GM12878 (cell line): ENCODE measurements around the gene CPNE6. TPM values are rescaled to one million over a fixed set of nuclear protein-coding genes. Genes with fewer than 3 reads are reported as not detected.

Experiments
- ATAC-seq: fragments of 200-7000 bp; cut with Tn5 transposase; 3 replicates; pipeline ENCODE4 v1.9.1; 2020; ENCODE audit warnings: mild to moderate bottlenecking, moderate library complexity
- BruUV-seq: library from RNA; stranded (reverse); fragments of 400-500 nt; replicated peaks from 2 replicates; lab custom pipeline; 2021; lab: Mats Ljungman, UMichigan
- CTCF ChIA-PET: fragments of 300-600 bp; sonication (Branson Sonifier 250); formaldehyde crosslinking; extraction: SDS; loops from one replicate; lab custom pipeline; 2021; ENCODE audit warnings: inconsistent platforms; lab: Yijun Ruan, JAX
- POLR2A ChIA-PET: fragments of 350-600 bp; formaldehyde crosslinking; extraction: SDS; loops from one replicate; lab custom pipeline; 2021; ENCODE audit warnings: inconsistent platforms; lab: Charles Lee
- RAD21 ChIA-PET: fragments of 300-600 bp; sonication (Branson Sonifier 250); formaldehyde crosslinking; loops from one replicate; lab custom pipeline; 2023; ENCODE audit warnings: antibody characterized with exemption; ENCODE audit not compliant: unreplicated experiment; lab: Charles Lee
- SMC1A ChIA-PET: fragments of 300-600 bp; sonication (Branson Sonifier 250); formaldehyde crosslinking; loops from one replicate; lab custom pipeline; 2023; ENCODE audit not compliant: unreplicated experiment, uncharacterized antibody; lab: Charles Lee
- DNase-seq: peaks from one replicate; pipeline ENCODE4 v3.0.0-alpha.2; 2011; ENCODE audit warnings: low read depth, low spot score
- FAIRE-seq: peaks from 3 replicates; lab custom pipeline; 2011; peaks lifted over from hg19 to GRCh38; lab: Jason Lieb, UNC
- H2AFZ ChIP-seq: 2 replicates; pipeline ENCODE4 v1.6.0; 2011; ENCODE audit warnings: low read depth, low read length, control low read depth; ENCODE audit not compliant: control insufficient read depth
- H3K27ac ChIP-seq: 2 replicates; pipeline ENCODE4 v1.5.1; 2011; ENCODE audit warnings: control low read depth; ENCODE audit not compliant: control insufficient read depth, insufficient read depth
- H3K27me3 ChIP-seq, 2 experiments: replicated peaks in 1 of 2; 2 replicates each; pipeline versions ENCODE4 v1.6.0 to v1.6.1; 2011; ENCODE audit warnings: low read length in 1 of 2; ENCODE audit not compliant: control insufficient read depth in 2 of 2, insufficient read depth in 2 of 2
- H3K36me3 ChIP-seq, 2 experiments: 2 replicates each; pipeline ENCODE4 v1.5.1; 2011; ENCODE audit warnings: low read length in 1 of 2; ENCODE audit not compliant: control insufficient read depth in 2 of 2, insufficient read depth in 2 of 2
- H3K4me1 ChIP-seq: 2 replicates; pipeline ENCODE4 v1.6.1; 2011; ENCODE audit warnings: mild to moderate bottlenecking, low read length, moderate library complexity, mixed read lengths; ENCODE audit not compliant: control insufficient read depth, insufficient read depth
- H3K4me2 ChIP-seq: 2 replicates; pipeline ENCODE4 v1.6.0; 2011; ENCODE audit warnings: control low read depth; ENCODE audit not compliant: control insufficient read depth, insufficient read depth
- H3K4me3 ChIP-seq: fragments of 200-600 bp; sonication (generic); 2 replicates; pipeline ENCODE4 v1.5.1; 2016
- H3K79me2 ChIP-seq: 2 replicates; pipeline ENCODE4 v1.6.0; 2011; ENCODE audit warnings: low read length; ENCODE audit not compliant: control insufficient read depth, insufficient read depth
- H3K9ac ChIP-seq: 2 replicates; pipeline ENCODE4 v1.8.0; 2011; ENCODE audit warnings: low read length, control low read depth, mixed read lengths; ENCODE audit not compliant: control insufficient read depth, insufficient read depth
- H3K9me3 ChIP-seq: replicated peaks from 3 replicates; pipeline ENCODE4 v1.5.1; 2011; ENCODE audit warnings: mild to moderate bottlenecking, low read length; ENCODE audit not compliant: control insufficient read depth, insufficient read depth
- H4K20me1 ChIP-seq: 2 replicates; pipeline ENCODE4 v1.6.0; 2011; ENCODE audit not compliant: control insufficient read depth, insufficient read depth
- ASH2L ChIP-seq: fragments of 300-600, 200-600 bp; sonication (generic); IDR thresholded peaks from 2 replicates; pipeline ENCODE4 v1.6.1; 2017; ENCODE audit warnings: low read depth, mild to moderate bottlenecking, borderline replicate concordance
- BACH1 ChIP-seq: fragments of 450-650 bp; IDR thresholded peaks from 2 replicates; pipeline ENCODE4 v1.6.1; 2017; ENCODE audit warnings: mild to moderate bottlenecking, borderline replicate concordance
- CBX3 ChIP-seq: fragments of 200-600 bp; sonication (generic); IDR thresholded peaks from 2 replicates; pipeline ENCODE4 v1.6.1; 2016; ENCODE audit warnings: low read depth, borderline replicate concordance
- MEF2A ChIP-seq: IDR thresholded peaks from 2 replicates; pipeline ENCODE4 v1.6.1; 2011; ENCODE audit warnings: low read depth, mild to moderate bottlenecking, low read length, moderate library complexity; ENCODE audit not compliant: insufficient read depth
- MTA3 ChIP-seq: IDR thresholded peaks from 2 replicates; pipeline ENCODE4 v1.6.1; 2012; ENCODE audit warnings: low read length, inconsistent platforms, borderline replicate concordance
- NR2C1 ChIP-seq: fragments of 450-650 bp; IDR thresholded peaks from 2 replicates; pipeline ENCODE4 v1.6.1; 2017; ENCODE audit warnings: antibody characterized with exemption, mild to moderate bottlenecking, moderate library complexity
- POLR2AphosphoS2 ChIP-seq: IDR thresholded peaks from 2 replicates; pipeline ENCODE4 v1.6.1; 2011; ENCODE audit warnings: low read depth, mild to moderate bottlenecking, low read length, improper control_type of control experiment, moderate library complexity
- POU2F2 ChIP-seq: IDR thresholded peaks from 3 replicates; pipeline ENCODE4 v1.6.1; 2011; ENCODE audit warnings: low read depth, mild to moderate bottlenecking, low read length, borderline replicate concordance
- RAD51 ChIP-seq: fragments of 450-650 bp; IDR thresholded peaks from 2 replicates; pipeline ENCODE4 v1.6.1; 2016; ENCODE audit warnings: moderate library complexity, mild to moderate bottlenecking, inconsistent platforms
- RELA ChIP-seq: fragments of 450-650 bp; IDR thresholded peaks from 2 replicates; pipeline ENCODE4 v1.8.0; 2014; ENCODE audit warnings: borderline replicate concordance; ENCODE audit not compliant: partially characterized antibody
- RUNX3 ChIP-seq: IDR thresholded peaks from 2 replicates; pipeline ENCODE4 v1.6.1; 2012; ENCODE audit warnings: low read length, inconsistent platforms
- SMAD1 ChIP-seq: fragments of 450-650 bp; IDR thresholded peaks from 2 replicates; pipeline ENCODE4 v1.6.1; 2018; ENCODE audit warnings: mild to moderate bottlenecking, low read depth; ENCODE audit not compliant: partially characterized antibody
- TAF1 ChIP-seq: IDR thresholded peaks from 2 replicates; pipeline ENCODE4 v1.6.1; 2011; ENCODE audit warnings: mild to moderate bottlenecking, low read depth, low read length, borderline replicate concordance
- WGBS: methylation state at CpG from one replicate; pipeline ENCODE4 v1.1.6; 2016; ENCODE audit warnings: low lambda C conversion rate; ENCODE audit not compliant: insufficient replicate concordance, insufficient coverage; ENCODE audit errors: missing lambda C conversion rate; 5-methylcytosine and 5-hydroxymethylcytosine counted together
- in situ Hi-C: fragments of 300-500 bp; cut with MboI; formaldehyde crosslinking; loops from 9 replicates; pipeline ENCODE4 v1.14.3; 2018; ENCODE audit warnings: mixed read lengths
- intact Hi-C: fragments of 100-400 bp; cut with micrococcal nuclease; formaldehyde crosslinking; loops from one replicate; pipeline ENCODE4 v1.14.2; 2022; ENCODE audit not compliant: unreplicated experiment
- polyA plus RNA-seq, 11 experiments: library from polyadenylated mRNA; depleted of rRNA in 4 of 11; unstranded in 6 of 11; stranded (reverse) in 5 of 11; fragments of >200 nt; fragmentation: Nextera tagmentation in 4 of 11; fragmentation: Illumina TruSeq in 1 of 11; extraction: Ambion mirVana in 4 of 11; extraction: Trizol in 1 of 11; gene quantifications; 1 replicate in 1 of 11; 2 replicates in 10 of 11; pipeline versions ENCODE4 v1.2.1 to v1.2.3, GENCODE V29; 2011 to 2016; ENCODE audit warnings: inconsistent platforms in 2 of 11, missing spikeins in 2 of 11, low read depth in 1 of 11
- total RNA-seq, 4 experiments: library from RNA; depleted of rRNA in 3 of 4; stranded (reverse); fragments of >200 nt in 3 of 4; fragmentation: Illumina TruSeq in 1 of 4; extraction: Trizol in 1 of 4; gene quantifications; 2 replicates each; pipeline versions ENCODE4 v1.2.1 to v1.2.3, GENCODE V29; 2013 to 2021
- TF ChIP-seq, protein P1 (sequence below): fragments of 450-650 bp; conservative IDR thresholded peaks from 2 replicates; pipeline ENCODE4 v1.6.1; 2017; ENCODE audit warnings: mild to moderate bottlenecking, moderate library complexity
- TF ChIP-seq, protein P2 (sequence below): IDR thresholded peaks from 2 replicates; pipeline ENCODE4 v1.6.1; 2011; ENCODE audit warnings: low read depth, mild to moderate bottlenecking, low read length, moderate library complexity, borderline replicate concordance; ENCODE audit errors: extremely low read depth
- TF ChIP-seq, protein P3 (sequence below): fragments of 150-350 bp; IDR thresholded peaks from 2 replicates; pipeline ENCODE4 v1.6.1; 2014; ENCODE audit warnings: mild to moderate bottlenecking, low read depth, low read length
- TF ChIP-seq, protein P4 (sequence below): fragments of 450-650 bp; IDR thresholded peaks from 2 replicates; pipeline ENCODE4 v1.6.1; 2016; ENCODE audit warnings: mild to moderate bottlenecking

Gene CPNE6
- total and polyA plus RNA-seq, 10 of the 15 experiments (the other 5 are each of a cell fraction or from before 2014, with no cell fraction given): 0.06 to 0.43 (median 0.18) TPM; not detected in 3

DNA sequence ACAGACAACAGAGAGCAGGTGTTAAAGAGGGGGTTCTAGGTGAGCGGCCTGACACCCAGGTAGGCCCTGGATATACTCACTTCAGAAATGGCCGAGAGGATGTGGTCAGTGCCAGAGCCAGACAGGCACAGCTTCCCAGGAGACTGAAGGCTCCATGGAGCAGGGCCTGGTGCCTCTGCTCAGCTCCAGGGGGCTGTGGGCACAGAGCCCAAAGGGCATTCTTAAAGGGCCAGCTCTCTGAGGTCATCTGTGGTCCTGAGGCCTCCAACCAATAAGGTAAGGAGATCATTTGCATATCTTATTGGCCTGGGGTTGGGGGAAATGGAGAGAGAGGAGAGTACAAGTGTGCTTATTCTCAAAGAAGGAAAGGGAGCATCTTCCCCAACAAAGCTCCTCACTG, 13.1 kb downstream of the CPNE6 start:
- no peaks in the 10 kb centered on the region for H3K9me3 ChIP-seq
- CTCF ChIA-PET: interaction anchor here (1.1 to 3.2 kb wide), 3 partner anchors 18 to 27 kb away, joined by 4 to 17 read pairs (median 5); no protein-coding TSS in a partner anchor
- no peak for TF ChIP-seq RELA
- TF ChIP-seq TAF1: no peak
- TF ChIP-seq ASH2L: no peak
- no peak for TF ChIP-seq SMAD1
- no peak for TF ChIP-seq MEF2A
- no peak for TF ChIP-seq RAD51
- TF ChIP-seq, protein P1, sequence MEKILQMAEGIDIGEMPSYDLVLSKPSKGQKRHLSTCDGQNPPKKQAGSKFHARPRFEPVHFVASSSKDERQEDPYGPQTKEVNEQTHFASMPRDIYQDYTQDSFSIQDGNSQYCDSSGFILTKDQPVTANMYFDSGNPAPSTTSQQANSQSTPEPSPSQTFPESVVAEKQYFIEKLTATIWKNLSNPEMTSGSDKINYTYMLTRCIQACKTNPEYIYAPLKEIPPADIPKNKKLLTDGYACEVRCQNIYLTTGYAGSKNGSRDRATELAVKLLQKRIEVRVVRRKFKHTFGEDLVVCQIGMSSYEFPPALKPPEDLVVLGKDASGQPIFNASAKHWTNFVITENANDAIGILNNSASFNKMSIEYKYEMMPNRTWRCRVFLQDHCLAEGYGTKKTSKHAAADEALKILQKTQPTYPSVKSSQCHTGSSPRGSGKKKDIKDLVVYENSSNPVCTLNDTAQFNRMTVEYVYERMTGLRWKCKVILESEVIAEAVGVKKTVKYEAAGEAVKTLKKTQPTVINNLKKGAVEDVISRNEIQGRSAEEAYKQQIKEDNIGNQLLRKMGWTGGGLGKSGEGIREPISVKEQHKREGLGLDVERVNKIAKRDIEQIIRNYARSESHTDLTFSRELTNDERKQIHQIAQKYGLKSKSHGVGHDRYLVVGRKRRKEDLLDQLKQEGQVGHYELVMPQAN: no peak
- TF ChIP-seq, protein P2, sequence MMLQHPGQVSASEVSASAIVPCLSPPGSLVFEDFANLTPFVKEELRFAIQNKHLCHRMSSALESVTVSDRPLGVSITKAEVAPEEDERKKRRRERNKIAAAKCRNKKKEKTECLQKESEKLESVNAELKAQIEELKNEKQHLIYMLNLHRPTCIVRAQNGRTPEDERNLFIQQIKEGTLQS: no peak
- TF ChIP-seq NR2C1: no peak
- TF ChIP-seq, protein P3, sequence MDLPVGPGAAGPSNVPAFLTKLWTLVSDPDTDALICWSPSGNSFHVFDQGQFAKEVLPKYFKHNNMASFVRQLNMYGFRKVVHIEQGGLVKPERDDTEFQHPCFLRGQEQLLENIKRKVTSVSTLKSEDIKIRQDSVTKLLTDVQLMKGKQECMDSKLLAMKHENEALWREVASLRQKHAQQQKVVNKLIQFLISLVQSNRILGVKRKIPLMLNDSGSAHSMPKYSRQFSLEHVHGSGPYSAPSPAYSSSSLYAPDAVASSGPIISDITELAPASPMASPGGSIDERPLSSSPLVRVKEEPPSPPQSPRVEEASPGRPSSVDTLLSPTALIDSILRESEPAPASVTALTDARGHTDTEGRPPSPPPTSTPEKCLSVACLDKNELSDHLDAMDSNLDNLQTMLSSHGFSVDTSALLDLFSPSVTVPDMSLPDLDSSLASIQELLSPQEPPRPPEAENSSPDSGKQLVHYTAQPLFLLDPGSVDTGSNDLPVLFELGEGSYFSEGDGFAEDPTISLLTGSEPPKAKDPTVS: no peak
- no peak for TF ChIP-seq BACH1
- TF ChIP-seq POU2F2: no peak
- TF ChIP-seq RUNX3: no peak
- TF ChIP-seq, protein P4, sequence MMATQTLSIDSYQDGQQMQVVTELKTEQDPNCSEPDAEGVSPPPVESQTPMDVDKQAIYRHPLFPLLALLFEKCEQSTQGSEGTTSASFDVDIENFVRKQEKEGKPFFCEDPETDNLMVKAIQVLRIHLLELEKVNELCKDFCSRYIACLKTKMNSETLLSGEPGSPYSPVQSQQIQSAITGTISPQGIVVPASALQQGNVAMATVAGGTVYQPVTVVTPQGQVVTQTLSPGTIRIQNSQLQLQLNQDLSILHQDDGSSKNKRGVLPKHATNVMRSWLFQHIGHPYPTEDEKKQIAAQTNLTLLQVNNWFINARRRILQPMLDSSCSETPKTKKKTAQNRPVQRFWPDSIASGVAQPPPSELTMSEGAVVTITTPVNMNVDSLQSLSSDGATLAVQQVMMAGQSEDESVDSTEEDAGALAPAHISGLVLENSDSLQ: no peak
- no peak for TF ChIP-seq POLR2AphosphoS2
- TF ChIP-seq CBX3: no peak
- TF ChIP-seq MTA3: no peak
- POLR2A ChIA-PET: interaction anchor here (0.8 kb wide), 1 partner anchor 24 kb away, joined by 3 read pairs; no protein-coding TSS in a partner anchor
- ATAC-seq (no peak), DNase-seq (no peak), FAIRE-seq (no peak)
- no peak overlapping the region for H3K4me3 ChIP-seq
- BruUV-seq: no TSS peak
- no peaks in the 10 kb centered on the region for H3K36me3 ChIP-seq
- H3K27me3 ChIP-seq: no peaks in the 10 kb centered on the region
- SMC1A ChIA-PET: interaction anchor here (1.5 to 2.6 kb wide), 3 partner anchors 24 to 26 kb away, joined by 3 to 8 read pairs (median 4); no protein-coding TSS in a partner anchor
- whole genome bisulfite sequencing: 68% methylated on average over 2 of the region's 2 CpGs
- H3K4me2 ChIP-seq: no peak overlapping the region
- RAD21 ChIA-PET: interaction anchor here (0.9 kb wide), 1 partner anchor 9 kb away, joined by 3 read pairs; no protein-coding TSS in a partner anchor
- no peak overlapping the region for H3K27ac ChIP-seq
- no peaks in the 10 kb centered on the region for H4K20me1 ChIP-seq
- no peaks in the 10 kb centered on the region for H3K79me2 ChIP-seq
- H3K9ac ChIP-seq: no peak overlapping the region
- intact Hi-C loops (no loop called here), in situ Hi-C loops (no loop called here)
- H2AFZ ChIP-seq: no peak overlapping the region
- H3K4me1 ChIP-seq: peaks cover 13% of the 10 kb centered on the region
